PC-9 (cell line): ENCODE data around the gene DNAH7. TPM values are rescaled to one million over a fixed set of nuclear protein-coding genes. Genes with fewer than 3 reads are reported as not detected.

Experiments used
- BruUV-seq: library from RNA; stranded (reverse); fragments of 400-500 nt; replicated peaks from 2 replicates; lab custom pipeline; 2021; lab: Mats Ljungman, UMichigan
- CTCF ChIA-PET: fragments of 300-600 bp; sonication (Branson Sonifier 250); formaldehyde crosslinking; loops from one replicate; lab custom pipeline; 2022; ENCODE audit warnings: antibody characterized with exemption; lab: Charles Lee
- POLR2A ChIA-PET: fragments of 300-600 bp; sonication (Branson Sonifier 250); formaldehyde crosslinking; loops from one replicate; lab custom pipeline; 2022; ENCODE audit warnings: antibody characterized with exemption; ENCODE audit not compliant: unreplicated experiment; lab: Charles Lee
- DNase-seq, 2 experiments: peaks; one replicate each; pipeline versions ENCODE4 v3.0.0 to v3.0.0-alpha.2; 2015 to 2022; ENCODE audit warnings: mixed read lengths in 1 of 2
- H2AFZ ChIP-seq: fragments of 200-600 bp; sonication (generic); 2 replicates; pipeline ENCODE4 v1.8.1; 2017; ENCODE audit warnings: antibody characterized with exemption
- H3F3A ChIP-seq: fragments of 200-600 bp; sonication (generic); 2 replicates; pipeline ENCODE4 v1.8.1; 2017; ENCODE audit warnings: antibody characterized with exemption, mild to moderate bottlenecking, low read depth; ENCODE audit not compliant: insufficient read depth
- H3K27ac ChIP-seq: fragments of 200-600 bp; sonication (generic); 2 replicates; pipeline ENCODE4 v1.6.1; 2016; ENCODE audit warnings: mixed run types
- H3K27me3 ChIP-seq: fragments of 200-600 bp; sonication (generic); 2 replicates; pipeline ENCODE4 v1.6.1; 2016; ENCODE audit warnings: low read depth, mixed run types; ENCODE audit not compliant: insufficient read depth
- H3K36me3 ChIP-seq: fragments of 200-600 bp; sonication (generic); 2 replicates; pipeline ENCODE4 v1.6.1; 2016; ENCODE audit warnings: low read depth, mixed run types
- H3K4me1 ChIP-seq: fragments of 200-600 bp; sonication (generic); replicated peaks from 2 replicates; pipeline ENCODE4 v1.6.1; 2016; ENCODE audit warnings: mixed run types; ENCODE audit not compliant: insufficient read depth
- H3K4me2 ChIP-seq: fragments of 200-600 bp; sonication (generic); 2 replicates; pipeline ENCODE4 v1.6.1; 2017; ENCODE audit warnings: mixed run types
- H3K4me3 ChIP-seq: fragments of 200-600 bp; sonication (generic); 2 replicates; pipeline ENCODE4 v1.6.1; 2016; ENCODE audit warnings: mixed run types
- H3K79me2 ChIP-seq: fragments of 200-600 bp; sonication (generic); 2 replicates; pipeline ENCODE4 v1.6.1; 2017; ENCODE audit warnings: low read depth, mixed run types
- H3K9me2 ChIP-seq: fragments of 200-600 bp; sonication (generic); 2 replicates; pipeline ENCODE4 v1.8.1; 2017; ENCODE audit warnings: mild to moderate bottlenecking; ENCODE audit not compliant: insufficient read depth
- H3K9me3 ChIP-seq: fragments of 200-600 bp; sonication (generic); 2 replicates; pipeline ENCODE4 v1.8.1; 2016; ENCODE audit warnings: low read depth; ENCODE audit not compliant: insufficient read depth
- H4K20me1 ChIP-seq: fragments of 200-600 bp; sonication (generic); 2 replicates; pipeline ENCODE4 v1.8.1; 2017; ENCODE audit not compliant: insufficient read depth
- EZH2 ChIP-seq: fragments of 200-600 bp; sonication (generic); IDR thresholded peaks from 2 replicates; pipeline ENCODE4 v1.8.0; 2017; ENCODE audit warnings: antibody characterized with exemption, low read depth
- intact Hi-C: fragments of 100-400 bp; cut with micrococcal nuclease; formaldehyde crosslinking; loops from one replicate; pipeline ENCODE4 v1.10.0; 2022; ENCODE audit not compliant: unreplicated experiment
- total RNA-seq: library from RNA; stranded (reverse); gene quantifications from 2 replicates; pipeline ENCODE4 v1.2.3, GENCODE V29; 2021
- TF ChIP-seq, protein P1 (sequence below): fragments of 200-600 bp; sonication (generic); conservative IDR thresholded peaks from 2 replicates; pipeline ENCODE4 v1.6.1; 2017; ENCODE audit warnings: mixed run types, antibody characterized with exemption, mild to moderate bottlenecking, moderate library complexity

Gene DNAH7
- total RNA-seq, 1 experiment from 2014 or later, result 3.8 TPM

DNA sequence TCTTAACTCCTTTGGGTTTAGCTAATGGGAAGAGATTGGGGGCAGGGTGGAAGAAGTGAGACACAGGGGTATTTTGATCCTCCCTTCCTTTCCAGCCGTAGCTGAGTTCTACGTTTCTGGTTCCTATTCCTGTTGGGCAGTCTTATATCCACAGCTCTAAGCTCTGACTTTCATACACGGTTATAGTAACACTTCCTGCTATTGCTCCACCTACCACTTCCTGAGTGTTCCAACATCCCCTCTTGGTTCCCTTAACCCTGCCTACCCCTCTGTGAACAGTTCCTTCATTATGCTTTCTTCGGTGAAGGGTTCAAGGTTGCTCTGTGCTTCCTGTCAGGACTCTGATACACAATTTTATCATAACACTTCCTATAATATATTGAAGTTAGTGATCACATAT is 205.1 kb downstream of the DNAH7 start:
- H3K79me2 ChIP-seq, result no peaks in the 10 kb centered on the region
- no peak overlapping the region for H3K4me2 ChIP-seq
- H3K4me3 ChIP-seq, result no peak overlapping the region
- no peak overlapping the region for H2AFZ ChIP-seq
- no peaks in the 10 kb centered on the region for H3K27me3 ChIP-seq
- no peaks in the 10 kb centered on the region for H3K9me3 ChIP-seq
- ChIA-PET CTCF (no interaction called here), POLR2A (no interaction called here)
- no peaks in the 10 kb centered on the region for H3K36me3 ChIP-seq
- DNase-seq, result no peak
- no peak overlapping the region for H3K27ac ChIP-seq
- H3F3A ChIP-seq, result no peaks in the 10 kb centered on the region
- no peaks in the 10 kb centered on the region for H3K9me2 ChIP-seq
- no peaks in the 10 kb centered on the region for H4K20me1 ChIP-seq
- BruUV-seq, result no TSS peak
- intact Hi-C loops, result no loop called here
- no peaks in the 10 kb centered on the region for H3K4me1 ChIP-seq
- no peak for TF ChIP-seq EZH2

DNA sequence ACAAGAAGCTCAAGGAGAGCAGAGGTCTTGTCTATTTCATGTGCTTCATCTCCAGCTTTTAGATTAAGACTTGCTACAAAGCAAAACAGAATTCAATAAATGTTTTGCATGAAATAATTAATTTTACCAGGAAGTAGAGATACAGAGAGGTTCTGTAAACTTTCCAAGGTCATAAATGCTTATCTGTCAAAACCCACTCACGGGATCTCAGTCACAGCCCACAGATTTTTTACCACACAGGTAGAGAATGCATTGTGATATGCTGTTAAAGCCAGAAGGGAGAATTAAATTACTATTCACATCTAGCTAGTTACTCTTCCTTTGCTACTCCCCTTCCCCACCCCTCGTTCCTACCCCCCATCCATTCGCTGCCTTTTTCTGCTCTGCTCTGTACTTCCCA is 205.5 kb downstream of the DNAH7 start:
- no peak overlapping the region for H3K4me2 ChIP-seq
- no TSS peak for BruUV-seq
- DNase-seq, result no peak
- TF ChIP-seq, protein P1, sequence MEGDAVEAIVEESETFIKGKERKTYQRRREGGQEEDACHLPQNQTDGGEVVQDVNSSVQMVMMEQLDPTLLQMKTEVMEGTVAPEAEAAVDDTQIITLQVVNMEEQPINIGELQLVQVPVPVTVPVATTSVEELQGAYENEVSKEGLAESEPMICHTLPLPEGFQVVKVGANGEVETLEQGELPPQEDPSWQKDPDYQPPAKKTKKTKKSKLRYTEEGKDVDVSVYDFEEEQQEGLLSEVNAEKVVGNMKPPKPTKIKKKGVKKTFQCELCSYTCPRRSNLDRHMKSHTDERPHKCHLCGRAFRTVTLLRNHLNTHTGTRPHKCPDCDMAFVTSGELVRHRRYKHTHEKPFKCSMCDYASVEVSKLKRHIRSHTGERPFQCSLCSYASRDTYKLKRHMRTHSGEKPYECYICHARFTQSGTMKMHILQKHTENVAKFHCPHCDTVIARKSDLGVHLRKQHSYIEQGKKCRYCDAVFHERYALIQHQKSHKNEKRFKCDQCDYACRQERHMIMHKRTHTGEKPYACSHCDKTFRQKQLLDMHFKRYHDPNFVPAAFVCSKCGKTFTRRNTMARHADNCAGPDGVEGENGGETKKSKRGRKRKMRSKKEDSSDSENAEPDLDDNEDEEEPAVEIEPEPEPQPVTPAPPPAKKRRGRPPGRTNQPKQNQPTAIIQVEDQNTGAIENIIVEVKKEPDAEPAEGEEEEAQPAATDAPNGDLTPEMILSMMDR, result no peak
- TF ChIP-seq EZH2, result no peak
- intact Hi-C loops, result no loop called here
- no peaks in the 10 kb centered on the region for H3K36me3 ChIP-seq
- H3K4me3 ChIP-seq, result no peak overlapping the region
- H3K9me2 ChIP-seq, result no peaks in the 10 kb centered on the region
- H3K4me1 ChIP-seq, result no peaks in the 10 kb centered on the region
- no peaks in the 10 kb centered on the region for H3K27me3 ChIP-seq
- H3F3A ChIP-seq, result no peaks in the 10 kb centered on the region
- H3K79me2 ChIP-seq, result no peaks in the 10 kb centered on the region
- H4K20me1 ChIP-seq, result no peaks in the 10 kb centered on the region
- POLR2A ChIA-PET, result no interaction called here
- no peaks in the 10 kb centered on the region for H3K9me3 ChIP-seq
- H3K27ac ChIP-seq, result no peak overlapping the region
- CTCF ChIA-PET, result no interaction called here
- no peak overlapping the region for H2AFZ ChIP-seq

GRCh38 chr2:195861821-195862220 is 206.8 kb downstream of the DNAH7 start:
- intact Hi-C loops, result no loop called here
- no peaks in the 10 kb centered on the region for H3K36me3 ChIP-seq
- TF ChIP-seq, protein P1, result no peak
- TF ChIP-seq EZH2, result no peak
- ChIA-PET CTCF (no interaction called here), POLR2A (no interaction called here)
- H3K9me2 ChIP-seq, result no peaks in the 10 kb centered on the region
- H3K27me3 ChIP-seq, result no peaks in the 10 kb centered on the region
- no peaks in the 10 kb centered on the region for H3F3A ChIP-seq
- no peak overlapping the region for H3K4me3 ChIP-seq
- BruUV-seq, result no TSS peak
- no peaks in the 10 kb centered on the region for H3K79me2 ChIP-seq
- no peak for DNase-seq
- no peak overlapping the region for H3K27ac ChIP-seq
- no peak overlapping the region for H3K4me2 ChIP-seq
- H4K20me1 ChIP-seq, result no peaks in the 10 kb centered on the region
- no peaks in the 10 kb centered on the region for H3K9me3 ChIP-seq
- H3K4me1 ChIP-seq, result no peaks in the 10 kb centered on the region
- no peak overlapping the region for H2AFZ ChIP-seq

GRCh38 chr2:195859513-195859912 is 209.1 kb downstream of the DNAH7 start:
- ChIA-PET CTCF (no interaction called here), POLR2A (no interaction called here)
- Histone ChIP-seq H2AFZ (no peak overlapping the region), H3K27me3 (no peaks in the 10 kb centered on the region), H3K9me3 (no peaks in the 10 kb centered on the region), H3K4me1 (no peaks in the 10 kb centered on the region), H3F3A (no peaks in the 10 kb centered on the region), H3K36me3 (no peaks in the 10 kb centered on the region), H3K9me2 (no peaks in the 10 kb centered on the region), H3K4me3 (no peak overlapping the region), H4K20me1 (no peaks in the 10 kb centered on the region), H3K79me2 (no peaks in the 10 kb centered on the region), H3K4me2 (no peak overlapping the region), H3K27ac (no peak overlapping the region)
- no peak for DNase-seq
- TF ChIP-seq, protein P1, result no peak
- no peak for TF ChIP-seq EZH2
- intact Hi-C loops, result no loop called here
- no TSS peak for BruUV-seq
